Kasumi-1 (cell line): Measurements from ENCODE around the gene SLC22A23.

ENCODE experiments used
- DNase-seq, 2 experiments: peaks; one replicate each; lab custom pipeline; 2025; lab: John Stamatoyannopoulos, UW

The SLC22A23 gene

GRCh38 chr6:3221578-3221977 lies 235.3 kb downstream of the SLC22A23 start:
- DNase-seq, result no peak

GRCh38 chr6:3220366-3220765 lies 236.5 kb downstream of the SLC22A23 start:
- no peak for DNase-seq
